ENCODE results near the gene TAMM41.

DNA sequence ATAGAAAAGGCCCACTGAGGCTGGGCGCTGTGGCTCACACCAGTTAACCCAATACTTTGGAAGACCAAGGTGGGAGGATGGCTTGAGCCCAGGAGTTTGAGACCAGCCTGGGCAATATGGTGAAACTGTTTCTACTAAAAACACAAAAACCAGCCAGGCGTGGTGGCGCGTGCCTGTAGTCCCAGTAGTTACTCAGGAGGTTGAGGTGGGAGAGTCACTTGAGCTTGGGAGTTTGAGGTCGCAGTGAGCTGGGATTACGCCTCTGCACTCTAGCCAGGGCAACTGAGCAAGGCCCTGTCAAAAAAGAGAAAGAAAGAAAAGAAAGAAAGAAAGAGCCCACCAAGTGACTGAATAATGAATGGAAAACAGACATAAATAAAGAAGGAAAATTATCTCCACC lies 32.0 kb downstream of the TAMM41 start:
- TF ChIP-seq, protein P1, sequence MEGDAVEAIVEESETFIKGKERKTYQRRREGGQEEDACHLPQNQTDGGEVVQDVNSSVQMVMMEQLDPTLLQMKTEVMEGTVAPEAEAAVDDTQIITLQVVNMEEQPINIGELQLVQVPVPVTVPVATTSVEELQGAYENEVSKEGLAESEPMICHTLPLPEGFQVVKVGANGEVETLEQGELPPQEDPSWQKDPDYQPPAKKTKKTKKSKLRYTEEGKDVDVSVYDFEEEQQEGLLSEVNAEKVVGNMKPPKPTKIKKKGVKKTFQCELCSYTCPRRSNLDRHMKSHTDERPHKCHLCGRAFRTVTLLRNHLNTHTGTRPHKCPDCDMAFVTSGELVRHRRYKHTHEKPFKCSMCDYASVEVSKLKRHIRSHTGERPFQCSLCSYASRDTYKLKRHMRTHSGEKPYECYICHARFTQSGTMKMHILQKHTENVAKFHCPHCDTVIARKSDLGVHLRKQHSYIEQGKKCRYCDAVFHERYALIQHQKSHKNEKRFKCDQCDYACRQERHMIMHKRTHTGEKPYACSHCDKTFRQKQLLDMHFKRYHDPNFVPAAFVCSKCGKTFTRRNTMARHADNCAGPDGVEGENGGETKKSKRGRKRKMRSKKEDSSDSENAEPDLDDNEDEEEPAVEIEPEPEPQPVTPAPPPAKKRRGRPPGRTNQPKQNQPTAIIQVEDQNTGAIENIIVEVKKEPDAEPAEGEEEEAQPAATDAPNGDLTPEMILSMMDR (IDR thresholded peaks at IDR 0.05; ENCODE audit: poor library complexity), result no peak
- TF ChIP-seq EZH2phosphoT487 (IDR thresholded peaks at IDR 0.05; ENCODE audit: low read depth, severe bottlenecking, unreplicated experiment), result no peak
